K562 (cell line): ENCODE results near the gene TMEM129. TPM values are rescaled to one million over a fixed set of nuclear protein-coding genes. Genes with fewer than 3 reads are reported as not detected.
A peak's percentile ranks its signal among the peaks of the same experiment; 100 is the strongest.

Experiments used
- AFF4 ChIP-seq: sonication (generic); formaldehyde crosslinking; IDR thresholded peaks from 2 replicates; pipeline ENCODE4 v1.8.0; 2023; ENCODE audit warnings: mild to moderate bottlenecking, missing genetic modification reagents
- ATF7 ChIP-seq: fragments of 450-650 bp; IDR thresholded peaks from 2 replicates; pipeline ENCODE4 v1.7.1; 2014; ENCODE audit warnings: mild to moderate bottlenecking, moderate library complexity
- CCAR2 ChIP-seq: fragments of 200-400 bp; formaldehyde crosslinking; IDR thresholded peaks from 2 replicates; pipeline ENCODE4 v1.6.1; 2017; ENCODE audit warnings: mild to moderate bottlenecking, low read depth, low read length
- CEBPG ChIP-seq, 3 experiments: fragments of 200-800 bp in 1 of 3; sonication (Bioruptor generic) in 1 of 3; sonication (generic) in 1 of 3; formaldehyde crosslinking in 1 of 3; IDR thresholded peaks in 2 of 3; conservative IDR thresholded peaks in 1 of 3; 2 replicates each; pipeline versions ENCODE4 v1.6.1 to v1.8.0; 2016 to 2022; ENCODE audit warnings: missing compliant biosample characterization in 2 of 3, missing genetic modification characterization in 2 of 3, mild to moderate bottlenecking in 1 of 3, missing genetic modification reagents in 1 of 3
- E2F4 ChIP-seq: sonication (generic); formaldehyde crosslinking; IDR thresholded peaks from 2 replicates; pipeline ENCODE4 v1.8.0; 2022; ENCODE audit warnings: mild to moderate bottlenecking, low read depth, missing genetic modification reagents
- IFI16 ChIP-seq: fragments of 250-450 bp; sonication (Bioruptor Pico); IDR thresholded peaks from 2 replicates; pipeline ENCODE4 v2.1.2; 2022; ENCODE audit warnings: mild to moderate bottlenecking, inconsistent platforms
- MAZ ChIP-seq, 2 experiments: fragments of 450-650 bp in 1 of 2; sonication (generic) in 1 of 2; formaldehyde crosslinking; IDR thresholded peaks in 1 of 2; conservative IDR thresholded peaks in 1 of 2; 2 replicates each; pipeline versions ENCODE4 v1.4.0 to v1.5.0; 2020; ENCODE audit warnings: mild to moderate bottlenecking in 1 of 2, missing genetic modification reagents in 1 of 2
- MYC ChIP-seq, 2 experiments: fragments of 250-450 bp in 1 of 2; sonication (Bioruptor Pico) in 1 of 2; IDR thresholded peaks; 2 replicates each; pipeline versions ENCODE4 v1.5.1 to v1.6.1; 2012 to 2021; ENCODE audit warnings: low read depth in 2 of 2, borderline replicate concordance in 1 of 2, improper control_type of control experiment in 1 of 2, low read length in 1 of 2, mild to moderate bottlenecking in 1 of 2, moderate library complexity in 1 of 2
- NFIC ChIP-seq: fragments of 450-650 bp; IDR thresholded peaks from 2 replicates; pipeline ENCODE4 v1.6.1; 2017; ENCODE audit warnings: mild to moderate bottlenecking, inconsistent platforms
- NRF1 ChIP-seq, 2 experiments: fragments of 450-650 bp; IDR thresholded peaks in 1 of 2; conservative IDR thresholded peaks in 1 of 2; 2 replicates each; pipeline ENCODE4 v1.6.1; 2014; ENCODE audit warnings: mild to moderate bottlenecking in 2 of 2
- POLR2B ChIP-seq: fragments of 450-650 bp; IDR thresholded peaks from 2 replicates; pipeline ENCODE4 v1.6.1; 2018; ENCODE audit warnings: low read depth; ENCODE audit not compliant: partially characterized antibody
- RB1 ChIP-seq: fragments of 450-650 bp; IDR thresholded peaks from 2 replicates; pipeline ENCODE4 v1.6.1; 2017; ENCODE audit warnings: low read depth, mild to moderate bottlenecking
- RNF2 ChIP-seq: sonication (generic); IDR thresholded peaks from 2 replicates; pipeline ENCODE4 v1.6.1; 2016
- ZC3H11A ChIP-seq: IDR thresholded peaks from 2 replicates; pipeline ENCODE4 v1.6.1; 2012; ENCODE audit warnings: low read depth, low read length, improper control_type of control experiment
- ZC3H4 ChIP-seq: sonication (generic); formaldehyde crosslinking; IDR thresholded peaks from 2 replicates; pipeline ENCODE4 v1.9.0; 2021; ENCODE audit warnings: missing genetic modification reagents, borderline replicate concordance
- polyA plus RNA-seq, 8 experiments: library from polyadenylated mRNA; depleted of rRNA in 4 of 8; stranded (reverse) in 5 of 8; unstranded in 3 of 8; fragments of >200 nt; fragmentation: Nextera tagmentation in 2 of 8; fragmentation: Illumina TruSeq in 1 of 8; extraction: Ambion mirVana in 2 of 8; extraction: Trizol in 1 of 8; gene quantifications; 2 replicates each; pipeline versions ENCODE4 v1.2.1 to v1.2.3, GENCODE V29; 2011 to 2014; ENCODE audit warnings: inconsistent platforms in 1 of 8, missing spikeins in 1 of 8
- total RNA-seq, 7 experiments: library from RNA; depleted of rRNA in 6 of 7; stranded (reverse); fragments of >200 nt in 6 of 7; fragmentation: Illumina TruSeq in 2 of 7; extraction: Trizol in 2 of 7; gene quantifications; 2 replicates each; pipeline versions ENCODE4 v1.2.1 to v1.2.3, GENCODE V29; 2011 to 2021; ENCODE audit warnings: low replicate concordance in 1 of 7
- TF ChIP-seq, protein P1 (sequence below): fragments of 450-650 bp; conservative IDR thresholded peaks from 2 replicates; pipeline ENCODE4 v1.6.1; 2016; ENCODE audit warnings: missing genetic modification characterization, low read depth, mild to moderate bottlenecking, control low read depth, missing compliant biosample characterization
- TF ChIP-seq, protein P2 (sequence below): fragments of 250-450 bp; sonication (Bioruptor Pico); IDR thresholded peaks from 2 replicates; pipeline ENCODE4 v1.9.0; 2021; ENCODE audit warnings: mild to moderate bottlenecking, inconsistent platforms

The TMEM129 gene
- total and polyA plus RNA-seq, 9 of the 15 experiments (the other 6 are each of a cell fraction or from before 2014, with no cell fraction given) = 0.34 to 47.2 (median 18.8) TPM

- TF ChIP-seq MAZ (CRISPR knock-in tag; conservative IDR thresholded peaks at IDR 0.05 in 1 of 2, IDR thresholded peaks at IDR 0.05 in 1 of 2) (peak; percentile 14 to 68; a peak in 1 of 4 replicates), ZC3H4 (CRISPR knock-in tag) (peak; percentile 47; the same call in 1 of the 2 replicates), NFIC (peak; percentile 9; the same call in 1 of the 2 replicates), CEBPG (CRISPR knock-in tag; IDR thresholded peaks at IDR 0.05) (no peak), CEBPG (tag; conservative IDR thresholded peaks at IDR 0.05 in 1 of 2, IDR thresholded peaks at IDR 0.05 in 1 of 2) (no peak), ZC3H11A (no peak), MYC (IDR thresholded peaks at IDR 0.05; ENCODE audit: low read depth, low read length) (peak; percentile 73), MYC (CRISPR knock-in tag; IDR thresholded peaks at IDR 0.05; ENCODE audit: borderline replicate concordance, low read depth) (peak; percentile 60; the same call in 1 of the 2 replicates), E2F4 (CRISPR knock-in tag) (no peak), ATF7 (no peak), NRF1 (conservative IDR thresholded peaks at IDR 0.05 in 1 of 2, IDR thresholded peaks at IDR 0.05 in 1 of 2) (peak; percentile 92 to 93), IFI16 (CRISPR knock-in tag) (no peak), CCAR2 (no peak), AFF4 (no peak), POLR2B (no peak), RNF2 (no peak), RB1 (peak; percentile 80; the same call in 1 of the 2 replicates)
- TF ChIP-seq, protein P1, sequence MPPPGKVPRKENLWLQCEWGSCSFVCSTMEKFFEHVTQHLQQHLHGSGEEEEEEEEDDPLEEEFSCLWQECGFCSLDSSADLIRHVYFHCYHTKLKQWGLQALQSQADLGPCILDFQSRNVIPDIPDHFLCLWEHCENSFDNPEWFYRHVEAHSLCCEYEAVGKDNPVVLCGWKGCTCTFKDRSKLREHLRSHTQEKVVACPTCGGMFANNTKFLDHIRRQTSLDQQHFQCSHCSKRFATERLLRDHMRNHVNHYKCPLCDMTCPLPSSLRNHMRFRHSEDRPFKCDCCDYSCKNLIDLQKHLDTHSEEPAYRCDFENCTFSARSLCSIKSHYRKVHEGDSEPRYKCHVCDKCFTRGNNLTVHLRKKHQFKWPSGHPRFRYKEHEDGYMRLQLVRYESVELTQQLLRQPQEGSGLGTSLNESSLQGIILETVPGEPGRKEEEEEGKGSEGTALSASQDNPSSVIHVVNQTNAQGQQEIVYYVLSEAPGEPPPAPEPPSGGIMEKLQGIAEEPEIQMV = no peak
- TF ChIP-seq, protein P2, sequence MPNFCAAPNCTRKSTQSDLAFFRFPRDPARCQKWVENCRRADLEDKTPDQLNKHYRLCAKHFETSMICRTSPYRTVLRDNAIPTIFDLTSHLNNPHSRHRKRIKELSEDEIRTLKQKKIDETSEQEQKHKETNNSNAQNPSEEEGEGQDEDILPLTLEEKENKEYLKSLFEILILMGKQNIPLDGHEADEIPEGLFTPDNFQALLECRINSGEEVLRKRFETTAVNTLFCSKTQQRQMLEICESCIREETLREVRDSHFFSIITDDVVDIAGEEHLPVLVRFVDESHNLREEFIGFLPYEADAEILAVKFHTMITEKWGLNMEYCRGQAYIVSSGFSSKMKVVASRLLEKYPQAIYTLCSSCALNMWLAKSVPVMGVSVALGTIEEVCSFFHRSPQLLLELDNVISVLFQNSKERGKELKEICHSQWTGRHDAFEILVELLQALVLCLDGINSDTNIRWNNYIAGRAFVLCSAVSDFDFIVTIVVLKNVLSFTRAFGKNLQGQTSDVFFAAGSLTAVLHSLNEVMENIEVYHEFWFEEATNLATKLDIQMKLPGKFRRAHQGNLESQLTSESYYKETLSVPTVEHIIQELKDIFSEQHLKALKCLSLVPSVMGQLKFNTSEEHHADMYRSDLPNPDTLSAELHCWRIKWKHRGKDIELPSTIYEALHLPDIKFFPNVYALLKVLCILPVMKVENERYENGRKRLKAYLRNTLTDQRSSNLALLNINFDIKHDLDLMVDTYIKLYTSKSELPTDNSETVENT (CRISPR knock-in tag) = peak; percentile 32; the same call in 1 of the 2 replicates
Measured at GRCh38 chr4:1720163-1720983, 750 bp downstream of the TMEM129 start (continued).
